HCT116 (cell line): ENCODE results near the gene TTC33.
"Not testable (repeated sequence)": the region's sequence is repeated elsewhere in the genome, so short reads cannot be mapped to it uniquely, and the experiment has no call there.

ENCODE experiments used
- ATF3 ChIP-seq: IDR thresholded peaks from 2 replicates; pipeline ENCODE4 v1.6.1; 2012
- CBX3 ChIP-seq: IDR thresholded peaks from 2 replicates; pipeline ENCODE4 v1.6.1; 2012; ENCODE audit warnings: low read depth
- CTCF ChIP-seq, 3 experiments: fragments of 200-600 bp in 1 of 3; sonication (generic) in 1 of 3; IDR thresholded peaks in 2 of 3; conservative IDR thresholded peaks in 1 of 3; 2 replicates each; pipeline ENCODE4 v1.5.1; 2012 to 2017; ENCODE audit warnings: low read depth in 2 of 3, low read length in 2 of 3, antibody characterized with exemption in 1 of 3, borderline replicate concordance in 1 of 3, control low read depth in 1 of 3, mild to moderate bottlenecking in 1 of 3, mixed read lengths in 1 of 3, mixed run types in 1 of 3, moderate library complexity in 1 of 3; ENCODE audit not compliant: insufficient read depth in 1 of 3
- EZH2 ChIP-seq: fragments of 200-600 bp; sonication (generic); IDR thresholded peaks from 2 replicates; pipeline ENCODE4 v1.6.1; 2017; ENCODE audit warnings: antibody characterized with exemption, mixed run types
- EZH2phosphoT487 ChIP-seq: fragments of 200-600 bp; IDR thresholded peaks from 2 replicates; pipeline ENCODE4 v1.6.1; 2018; ENCODE audit warnings: antibody characterized with exemption, borderline replicate concordance
- FOSL1 ChIP-seq: IDR thresholded peaks from 2 replicates; pipeline ENCODE4 v1.6.1; 2012; ENCODE audit warnings: low read depth
- MAX ChIP-seq: IDR thresholded peaks from 2 replicates; pipeline ENCODE4 v1.6.1; 2012
- POLR2A ChIP-seq: IDR thresholded peaks from 2 replicates; pipeline ENCODE4 v1.7.0; 2011; ENCODE audit warnings: borderline replicate concordance; ENCODE audit not compliant: insufficient read depth, insufficient read length; ENCODE audit errors: extremely low read depth
- POLR2AphosphoS5 ChIP-seq: IDR thresholded peaks from 2 replicates; pipeline ENCODE4 v1.6.1; 2011; ENCODE audit warnings: mild to moderate bottlenecking, low read depth, low read length, moderate library complexity
- RAD21 ChIP-seq: IDR thresholded peaks from 2 replicates; pipeline ENCODE4 v1.6.1; 2012; ENCODE audit warnings: low read depth, mild to moderate bottlenecking
- YY1 ChIP-seq: IDR thresholded peaks from 2 replicates; pipeline ENCODE4 v1.6.1; 2011; ENCODE audit warnings: low read length, low read depth, moderate library complexity, mild to moderate bottlenecking; ENCODE audit not compliant: insufficient replicate concordance; ENCODE audit errors: extremely low read depth
- ZBTB33 ChIP-seq: IDR thresholded peaks from 2 replicates; pipeline ENCODE4 v1.6.1; 2011; ENCODE audit warnings: mild to moderate bottlenecking, low read length, moderate library complexity; ENCODE audit not compliant: insufficient replicate concordance; ENCODE audit errors: extremely low read depth
- ZNF274 ChIP-seq: fragments of 200-500 bp; sonication (Bioruptor generic); IDR thresholded peaks from 2 replicates; pipeline ENCODE4 v1.6.1; 2014; ENCODE audit warnings: mild to moderate bottlenecking, low read depth, low read length, inconsistent platforms

- not testable (repeated sequence) for TF ChIP-seq EZH2; YY1; CTCF (IDR thresholded peaks at IDR 0.05 in 2 of 3, conservative IDR thresholded peaks at IDR 0.05 in 1 of 3; ENCODE audit: borderline replicate concordance in 1 of 3, insufficient read depth in 1 of 3, low read depth in 2 of 3, low read length in 2 of 3); ZNF274; POLR2A; RAD21; CBX3; MAX; EZH2phosphoT487; POLR2AphosphoS5; ATF3; FOSL1; ZBTB33
These were observed 38.6 kb upstream of the TTC33 start for GRCh38 chr5:40794340-40794739.
